Measurements from ENCODE around the gene TMCC3.
A peak's percentile ranks its signal among the peaks of the same experiment; 100 is the strongest.
"Not testable (repeated sequence)": the region's sequence is repeated elsewhere in the genome, so short reads cannot be mapped to it uniquely, and the experiment has no call there.

The TMCC3 gene

DNA sequence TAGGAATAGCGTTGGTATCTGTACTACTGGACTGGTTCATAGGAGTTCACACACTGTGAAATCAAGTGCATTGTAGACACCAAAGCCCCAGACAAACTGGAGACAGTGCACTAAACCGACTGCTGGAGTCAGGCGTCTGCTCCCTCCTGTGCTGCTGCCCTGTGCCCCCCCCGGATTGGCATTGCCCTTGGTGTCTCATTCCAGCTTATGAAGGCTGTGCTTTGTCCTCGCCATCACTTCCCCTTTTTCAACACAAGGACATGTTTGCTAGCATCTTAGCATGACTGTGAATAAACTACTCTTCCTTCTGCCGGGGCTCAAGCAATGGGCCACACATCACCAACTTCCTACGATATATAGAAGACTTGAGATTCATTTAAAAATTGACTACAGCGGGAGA is 84.0 kb downstream of the TMCC3 start:
- DNase-seq (ENCODE audit: low spot score): no peak

DNA sequence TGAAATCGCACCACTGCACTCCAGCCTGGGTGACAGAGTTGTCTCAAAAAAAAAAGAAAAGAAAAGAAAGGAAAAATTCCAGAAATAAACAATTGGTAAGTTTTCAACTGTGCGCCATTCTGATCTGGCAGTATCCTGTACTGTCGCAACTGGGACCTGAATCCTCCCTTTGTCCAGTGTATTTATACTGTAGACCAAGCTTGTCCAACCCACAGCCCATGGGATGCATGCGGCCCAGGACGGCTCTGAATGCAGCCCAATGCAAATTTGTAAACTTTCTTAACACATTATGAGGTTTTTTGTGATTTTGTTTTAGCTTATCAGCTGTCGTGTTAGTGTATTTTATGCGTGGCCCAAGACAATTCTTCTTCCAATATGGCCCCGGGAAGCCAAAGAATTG is 84.7 kb downstream of the TMCC3 start:
- DNase-seq (ENCODE audit: low spot score): no peak

DNA sequence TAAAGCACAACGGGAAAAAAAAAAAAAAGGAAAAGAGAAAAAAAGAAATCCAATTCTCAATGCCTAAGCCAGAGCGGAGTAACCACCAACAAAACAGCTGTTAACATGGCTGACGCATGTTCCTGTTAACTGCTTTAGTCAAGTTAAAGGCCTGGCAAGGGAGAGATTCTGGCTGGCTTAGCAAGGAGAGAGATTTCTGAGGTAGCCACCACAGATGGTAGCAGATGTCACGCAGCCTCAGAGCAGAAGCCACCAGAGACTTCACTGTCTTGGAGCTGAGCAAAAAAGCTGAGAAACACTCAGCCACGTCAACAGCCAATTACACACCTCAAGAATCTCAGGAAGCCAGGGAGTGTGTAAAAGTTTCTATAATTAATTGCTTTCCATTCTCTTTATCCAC is 87.1 kb downstream of the TMCC3 start:
- no peak for DNase-seq (ENCODE audit: low spot score)

DNA sequence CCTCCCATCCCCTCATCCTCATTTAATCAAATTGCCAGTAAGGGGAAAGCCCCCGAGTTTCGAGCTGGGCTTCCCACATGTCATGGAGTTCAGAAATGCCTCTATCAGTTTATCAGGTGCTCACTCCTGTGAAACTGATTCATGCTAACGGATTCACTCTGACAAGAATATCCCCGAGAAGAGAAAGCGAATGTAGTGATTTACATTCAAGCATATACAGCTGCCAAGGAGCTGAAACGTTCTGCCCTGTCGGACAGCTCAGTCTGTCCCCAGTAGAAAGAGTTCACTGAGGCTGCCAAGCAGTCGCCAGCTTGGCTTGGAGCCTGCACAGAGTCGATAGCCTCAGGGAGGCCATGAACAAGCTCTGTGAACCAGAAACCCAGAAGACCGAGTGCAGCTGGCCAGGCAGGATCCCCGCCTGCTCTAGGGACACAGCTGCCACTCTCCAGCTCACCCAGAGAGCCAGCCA is 88.4 kb downstream of the TMCC3 start:
- peak; percentile 64 for DNase-seq (ENCODE audit: low spot score)

DNA sequence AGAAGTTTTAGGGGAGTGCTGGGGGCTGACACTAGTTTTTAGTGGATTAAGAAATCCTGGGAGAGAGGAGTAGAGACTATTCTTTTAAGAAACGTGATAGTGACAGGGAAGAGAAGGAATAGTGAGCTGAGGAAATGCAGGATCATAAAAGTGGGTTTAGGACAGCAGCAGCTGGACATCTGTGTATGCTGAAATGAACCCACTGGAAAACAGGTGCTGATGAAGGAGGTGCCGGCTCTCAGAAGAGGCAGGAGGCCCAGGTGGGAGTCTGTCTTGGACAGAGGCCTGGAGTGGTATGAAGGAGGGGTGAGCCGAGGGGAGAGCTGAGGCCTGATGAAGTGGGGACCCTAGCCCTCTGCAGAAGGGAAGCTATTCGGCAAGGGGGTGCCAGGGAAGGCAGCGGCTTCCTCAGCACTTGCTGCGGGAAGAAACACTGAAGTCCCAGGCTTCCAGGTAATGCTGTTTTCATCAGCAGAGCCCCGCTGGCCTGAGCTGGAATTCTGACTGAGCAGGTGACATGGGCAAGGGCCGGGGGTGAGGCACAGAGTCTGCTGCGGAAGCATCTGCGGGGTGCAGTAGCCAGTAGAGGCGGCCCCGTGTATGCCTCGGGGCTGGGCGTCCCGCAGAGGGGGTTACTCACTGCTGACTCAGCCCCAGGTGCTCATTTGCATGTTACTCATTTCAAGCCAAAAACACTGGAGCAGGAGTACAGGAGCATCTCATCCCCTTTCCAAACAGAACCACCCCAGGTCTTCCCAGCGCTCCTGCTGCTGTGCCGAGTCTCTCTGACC is 89.7 kb downstream of the TMCC3 start:
- peak; percentile 88 for DNase-seq (ENCODE audit: low spot score)

DNA sequence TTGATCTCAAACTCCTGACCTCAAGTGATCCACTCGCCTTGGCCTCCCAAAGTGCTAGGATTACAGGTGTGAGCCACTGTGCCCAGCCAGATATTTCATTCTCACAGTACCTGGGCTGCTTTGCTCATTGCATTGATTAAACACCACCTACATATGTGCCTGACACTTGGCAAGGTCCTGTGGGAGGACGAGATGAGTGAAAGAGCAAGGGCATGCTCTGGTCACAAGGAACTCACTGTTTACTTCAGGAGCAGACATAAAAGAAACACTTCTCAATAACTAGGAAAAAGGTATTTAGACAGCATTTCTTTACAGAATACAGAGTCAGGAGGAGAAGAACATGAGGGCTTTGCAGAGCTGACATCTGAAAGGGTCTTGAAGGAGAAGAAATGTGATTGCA is 91.7 kb downstream of the TMCC3 start:
- no peak for DNase-seq (ENCODE audit: low spot score)

DNA sequence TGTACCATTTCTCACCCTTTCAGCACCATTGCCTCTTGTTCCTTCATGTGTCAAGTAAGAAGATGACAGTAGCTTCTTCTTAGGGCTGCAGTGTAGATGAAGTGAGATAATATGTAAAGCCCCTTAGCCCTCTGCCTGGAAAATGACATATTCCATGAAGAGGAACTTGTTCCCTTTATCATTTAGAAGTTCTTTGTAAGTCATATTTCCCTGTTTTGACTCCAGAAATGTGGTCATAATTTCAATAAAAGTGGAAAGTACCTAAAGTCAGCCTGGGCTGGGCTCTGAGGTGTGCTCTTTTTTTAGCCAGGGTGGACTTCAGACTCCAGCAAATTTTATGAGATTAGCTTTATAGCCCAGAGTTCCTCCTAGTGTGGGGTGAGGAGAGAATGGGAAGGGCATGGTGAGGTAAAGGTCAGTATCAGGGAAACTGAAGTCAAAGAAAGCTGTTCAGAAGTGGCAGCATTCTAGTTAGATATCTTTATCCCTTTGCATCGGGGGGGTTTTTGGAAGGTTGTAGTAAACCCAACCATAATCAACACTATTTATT is 92.5 kb downstream of the TMCC3 start:
- no peak for DNase-seq (ENCODE audit: low spot score)

DNA sequence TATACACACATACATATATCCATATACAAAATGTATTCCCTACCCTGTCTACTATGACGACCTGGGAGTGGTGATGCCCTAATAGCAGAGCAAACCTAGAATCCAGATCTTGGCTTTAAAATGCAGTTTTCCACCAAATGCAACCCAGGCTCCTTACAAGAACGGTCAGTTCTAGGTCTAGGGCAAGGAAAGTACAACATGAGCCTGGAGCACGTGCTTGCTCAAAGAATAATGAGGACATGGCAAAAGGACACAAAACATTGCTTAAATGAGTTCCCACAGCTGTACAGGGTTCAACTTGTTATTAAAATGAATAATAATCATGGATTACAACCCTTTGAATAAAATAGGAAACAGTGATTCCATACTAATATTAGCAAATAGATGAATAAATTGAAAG is 94.7 kb downstream of the TMCC3 start:
- DNase-seq (ENCODE audit: low spot score): no peak

DNA sequence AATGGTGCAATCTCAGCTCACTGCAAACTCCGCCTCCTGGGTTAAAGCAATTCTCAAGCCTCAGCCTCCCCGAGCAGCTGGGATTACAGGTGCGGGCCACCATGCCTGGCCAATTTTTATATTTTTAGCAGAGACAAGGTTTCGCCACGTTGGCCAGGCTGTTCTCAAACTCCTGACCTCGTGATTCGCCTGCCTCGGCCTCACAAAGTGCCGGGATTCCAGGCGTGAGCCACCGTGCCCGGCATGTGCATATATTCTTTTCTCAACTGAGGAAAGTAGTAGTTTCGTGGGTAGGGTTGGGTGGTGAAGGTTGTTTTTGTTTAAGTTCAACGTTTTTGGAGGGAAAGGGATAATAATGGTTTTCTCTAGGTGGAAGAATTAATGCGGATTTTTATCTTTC is 96.5 kb downstream of the TMCC3 start:
- DNase-seq (ENCODE audit: low spot score): no peak

DNA sequence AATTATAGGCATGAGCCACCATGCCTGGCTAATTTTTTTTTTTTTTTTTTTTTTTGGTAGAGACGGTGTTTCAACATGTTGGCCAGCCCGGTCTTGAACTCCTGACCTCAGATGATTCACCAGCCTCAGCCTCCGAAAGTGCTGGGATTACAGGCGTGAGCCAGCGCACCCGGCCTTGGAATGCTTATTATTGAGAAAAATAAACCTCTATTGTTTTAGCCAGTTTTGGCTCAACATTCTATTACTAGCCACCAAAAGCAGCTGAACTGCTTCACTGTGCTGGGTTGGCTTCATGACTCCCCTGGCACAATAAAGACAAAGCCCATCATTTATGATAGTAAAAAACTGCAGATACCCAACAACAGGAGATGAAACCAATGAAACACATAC is 97.2 kb downstream of the TMCC3 start:
- peak; percentile 77 for DNase-seq (ENCODE audit: low spot score)

DNA sequence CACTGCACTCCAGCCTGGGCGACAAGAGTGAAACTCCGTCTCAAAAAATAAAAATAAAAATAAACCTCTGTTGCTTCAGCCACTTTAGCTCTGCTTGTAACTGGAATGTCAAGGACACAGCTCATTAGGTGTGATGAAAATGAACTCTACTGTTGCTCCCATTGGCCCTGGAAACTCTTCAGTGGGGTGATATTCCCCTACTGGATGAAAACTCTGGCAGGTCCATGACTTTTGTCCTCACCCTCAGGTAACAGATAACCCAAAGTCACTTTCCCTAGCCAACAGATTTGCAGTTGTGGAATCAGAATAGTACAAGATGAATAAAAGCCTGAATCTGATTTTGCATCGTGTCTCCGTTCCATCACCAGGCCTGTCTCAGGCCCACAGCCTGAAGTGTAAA is 98.5 kb downstream of the TMCC3 start:
- no peak for DNase-seq (ENCODE audit: low spot score)

DNA sequence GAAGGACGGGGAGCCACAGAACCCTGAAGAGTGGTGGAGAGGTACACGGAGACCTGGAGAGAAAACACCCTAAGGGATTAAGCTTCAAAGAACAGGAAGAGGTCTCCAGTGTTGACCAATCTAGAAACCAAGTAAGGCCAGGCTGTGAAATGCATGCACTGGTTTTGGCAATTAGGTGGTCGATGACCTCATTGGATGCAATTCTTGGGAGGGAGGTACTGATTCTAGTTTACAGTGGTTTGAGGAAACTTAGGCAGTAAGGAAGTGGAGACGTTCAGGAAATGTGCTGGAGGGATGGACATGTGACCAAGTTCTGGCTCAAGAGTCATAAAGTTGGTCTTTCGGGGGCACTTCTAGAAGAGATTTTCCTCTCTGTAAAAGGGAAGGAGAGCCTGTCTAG is 99.4 kb downstream of the TMCC3 start:
- DNase-seq (ENCODE audit: low spot score): no peak

DNA sequence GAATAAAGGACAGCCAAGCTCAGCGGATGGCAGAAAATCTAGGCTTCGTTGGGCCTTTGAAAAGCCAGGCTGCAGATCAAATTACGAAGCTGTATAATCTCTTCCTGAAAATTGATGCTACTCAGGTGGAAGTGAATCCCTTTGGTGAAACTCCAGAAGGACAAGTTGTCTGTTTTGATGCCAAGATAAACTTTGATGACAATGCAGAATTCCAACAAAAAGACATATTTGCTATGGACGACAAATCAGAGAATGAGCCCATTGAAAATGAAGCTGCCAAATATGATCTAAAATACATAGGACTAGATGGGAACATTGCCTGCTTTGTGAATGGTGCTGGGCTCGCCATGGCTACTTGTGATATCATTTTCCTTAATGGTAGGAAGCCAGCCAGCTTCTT is 101.5 kb downstream of the TMCC3 start:
- not testable (repeated sequence) for DNase-seq (ENCODE audit: low spot score)

DNA sequence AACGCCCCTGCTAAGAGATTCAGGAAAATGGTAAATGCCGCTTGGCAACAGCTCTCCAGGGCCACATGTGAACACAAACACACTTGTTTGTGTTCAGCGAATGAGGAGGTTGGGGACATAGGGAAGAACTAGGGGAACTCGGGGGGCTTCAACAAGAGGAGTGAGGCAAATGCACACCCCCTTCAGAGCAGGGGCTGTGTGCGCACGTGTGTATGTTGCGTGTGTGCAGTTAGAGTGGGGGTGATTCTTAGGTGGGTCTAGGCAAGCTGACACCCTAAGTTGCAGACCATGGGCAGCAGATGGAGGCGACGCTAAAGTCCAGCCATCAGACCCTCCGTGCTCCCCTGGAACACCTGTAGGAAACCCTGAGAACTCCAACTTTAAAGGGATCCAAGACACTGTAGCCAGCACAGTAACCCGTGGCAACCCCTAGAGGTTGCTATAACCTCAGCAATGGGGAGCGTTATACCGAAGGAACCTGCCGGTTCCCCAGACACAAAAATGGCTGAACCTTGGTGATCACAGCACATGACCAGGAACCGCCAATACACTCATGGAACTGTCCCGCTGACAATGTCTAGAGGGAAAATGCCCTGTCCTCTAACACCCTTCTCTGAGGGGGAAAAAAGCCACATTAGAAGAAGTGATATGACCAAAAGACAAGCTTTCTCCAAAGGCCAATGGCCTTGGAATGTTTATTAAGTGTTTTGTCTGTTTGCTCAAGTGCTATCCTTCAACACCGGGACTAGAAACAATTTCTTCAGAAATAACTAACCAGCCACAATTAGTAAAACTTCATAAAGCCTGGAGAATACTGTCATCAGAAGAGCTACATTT is 104.2 kb downstream of the TMCC3 start:
- peak; percentile 78 for DNase-seq (ENCODE audit: low spot score)

DNA sequence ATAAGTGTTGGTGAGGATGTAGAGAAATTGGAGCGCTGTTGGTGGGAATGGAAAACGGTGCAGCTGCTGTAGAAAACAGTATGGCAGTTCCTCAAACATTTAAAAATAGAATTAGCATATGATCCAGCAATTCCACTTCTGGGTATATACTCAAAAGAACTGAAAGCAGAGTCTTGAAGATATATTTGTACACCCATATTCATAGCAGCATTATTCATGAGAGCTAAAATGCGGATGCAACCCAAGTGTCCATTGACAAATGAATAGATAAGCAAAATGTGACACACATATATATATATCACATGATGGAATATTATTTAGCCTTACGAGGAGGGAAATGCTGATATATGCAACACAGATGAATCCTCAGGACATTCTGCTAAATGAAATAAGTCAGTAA is 106.0 kb downstream of the TMCC3 start:
- no peak for DNase-seq (ENCODE audit: low spot score)

DNA sequence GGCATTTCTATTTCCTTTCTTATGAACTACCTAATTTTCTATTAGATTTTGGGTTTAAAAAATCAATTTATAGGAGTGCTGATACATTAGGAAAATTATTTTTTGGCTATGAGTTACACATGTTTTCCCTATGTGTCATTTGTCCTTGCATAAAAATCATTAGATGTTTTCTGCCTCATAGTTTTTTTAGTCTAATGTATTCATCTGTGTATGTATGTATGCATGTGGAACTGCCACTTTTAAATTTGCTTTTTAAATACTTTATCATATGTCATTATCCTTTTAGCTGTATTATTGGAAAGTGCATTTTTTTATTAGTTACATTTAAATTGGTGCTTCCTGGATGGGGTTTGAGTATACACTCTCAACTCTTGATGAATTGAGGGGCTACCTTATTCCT is 112.0 kb downstream of the TMCC3 start:
- DNase-seq (ENCODE audit: low spot score): no peak

DNA sequence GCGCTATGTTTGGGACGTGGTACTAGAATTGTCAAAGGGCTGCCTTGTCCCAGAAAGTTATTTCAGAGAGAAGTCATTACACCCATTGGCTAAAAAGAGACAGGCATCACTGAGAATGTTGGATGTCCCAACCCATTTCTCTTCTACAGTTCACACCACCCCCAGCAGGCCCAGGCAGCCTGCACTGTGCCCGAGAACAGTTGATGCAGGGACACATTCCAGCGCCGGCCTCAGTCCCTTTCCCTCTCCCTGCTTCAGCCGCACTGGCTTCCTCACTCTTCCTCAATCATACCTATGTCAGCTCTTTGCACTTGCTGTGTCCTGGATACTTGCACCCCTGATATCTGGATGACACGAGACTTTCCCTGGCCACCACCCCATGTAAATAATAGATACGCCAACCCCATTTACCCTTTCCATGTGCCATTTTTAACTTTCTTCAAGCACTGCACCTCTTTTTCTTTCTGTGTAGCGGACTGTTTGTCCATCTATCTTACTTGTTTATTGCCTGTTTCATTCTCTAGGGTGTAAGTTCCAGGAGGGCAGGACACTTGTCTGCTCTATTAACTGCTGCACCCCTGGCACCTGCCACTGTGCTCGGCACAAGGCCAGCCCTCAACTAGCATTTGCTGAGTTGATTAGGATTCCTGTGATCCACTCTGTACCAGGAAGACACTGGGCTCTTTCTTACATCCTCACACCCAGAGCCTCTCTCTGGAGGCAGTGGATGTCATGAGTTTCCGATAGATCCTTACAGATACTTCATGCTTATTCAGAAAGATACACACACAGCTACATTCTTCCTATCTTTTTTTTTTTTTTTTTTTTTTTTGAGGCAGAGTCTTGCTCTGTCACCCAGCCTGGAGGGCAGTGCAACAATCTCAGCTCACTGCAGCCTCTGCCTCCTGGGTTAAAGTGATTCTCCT is 114.1 kb downstream of the TMCC3 start:
- DNase-seq (ENCODE audit: low spot score): no peak

DNA sequence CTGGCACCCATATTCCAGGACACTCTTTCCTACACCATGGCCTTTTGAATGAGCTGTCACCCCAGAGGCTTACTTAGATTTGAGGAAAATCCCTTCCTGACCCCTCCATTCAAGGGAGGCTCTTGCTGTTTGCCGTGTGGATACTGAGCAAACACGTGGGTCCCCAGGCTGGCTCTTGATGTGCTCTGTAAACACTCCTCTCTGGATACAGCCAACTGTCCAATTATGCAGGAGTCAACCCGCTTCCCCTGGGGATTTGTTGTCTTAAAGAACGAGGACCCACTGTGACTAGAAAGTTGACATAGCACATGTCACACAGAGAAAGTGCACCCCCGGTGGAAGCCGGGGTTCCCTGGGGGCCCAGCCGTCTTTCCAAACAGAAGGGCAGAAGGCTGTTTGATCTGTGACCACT is 114.8 kb downstream of the TMCC3 start:
- no peak for DNase-seq (ENCODE audit: low spot score)

DNA sequence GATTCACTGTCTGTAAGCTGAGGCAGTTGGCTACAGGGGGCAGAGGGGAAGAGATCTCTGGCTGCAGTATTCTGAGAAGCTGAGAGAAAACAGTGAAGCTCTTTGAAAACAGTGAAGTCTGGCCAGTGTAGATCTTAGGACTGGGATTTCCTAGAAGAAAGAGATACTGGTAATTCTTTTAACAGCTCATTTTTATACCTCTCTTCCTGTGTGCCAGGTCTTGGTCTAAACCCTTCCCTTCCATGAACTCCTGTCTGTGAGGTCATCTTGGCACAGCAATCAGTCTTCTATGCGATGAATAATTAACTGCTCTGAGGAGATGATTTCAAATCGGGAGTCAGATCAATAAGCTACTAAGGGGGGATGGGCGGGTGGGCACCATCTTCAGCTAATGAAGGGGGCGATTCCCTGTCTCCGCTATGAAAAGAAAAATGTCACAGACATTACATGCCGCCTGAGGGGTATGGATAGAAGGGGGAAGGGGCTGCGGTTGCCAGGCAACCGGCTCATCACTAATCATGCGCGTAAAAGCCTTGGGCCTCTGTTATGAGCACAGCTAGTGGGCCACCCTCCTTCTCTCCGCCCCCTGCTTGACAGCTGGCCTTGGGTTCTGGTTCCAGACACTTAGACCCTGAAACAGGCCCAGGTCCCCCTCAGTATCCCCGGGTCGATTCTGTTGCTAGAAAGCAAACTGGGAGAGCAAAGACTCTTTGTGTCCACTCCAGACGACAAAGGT is 115.4 kb downstream of the TMCC3 start:
- DNase-seq (ENCODE audit: low spot score): peak; percentile 51

DNA sequence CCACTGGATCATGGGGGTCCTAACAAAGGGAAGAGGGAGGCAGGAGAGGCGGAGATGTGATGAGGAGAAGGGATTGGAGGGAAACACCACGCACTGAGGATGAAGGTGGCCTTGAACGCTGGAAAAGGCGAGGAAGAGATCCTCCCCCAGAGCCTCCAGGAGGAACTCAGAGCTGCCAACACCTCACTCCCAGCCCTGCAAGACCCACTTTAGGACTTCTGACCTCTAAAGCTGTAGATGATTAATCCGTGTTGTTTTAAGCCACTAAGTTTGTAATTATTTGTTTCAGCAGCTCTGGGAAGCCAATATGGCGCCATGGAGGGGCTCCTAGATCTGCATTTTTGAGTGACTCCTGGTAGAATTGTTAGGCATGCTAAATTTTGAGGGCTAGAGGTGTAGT is 116.1 kb downstream of the TMCC3 start:
- DNase-seq (ENCODE audit: low spot score): peak; percentile 7
